ENCODE data around the gene HBZ. TPM values are rescaled to one million over a fixed set of nuclear protein-coding genes. Genes with fewer than 3 reads are reported as not detected.
"Not testable (repeated sequence)": the region's sequence is repeated elsewhere in the genome, so short reads cannot be mapped to it uniquely, and the experiment has no call there.

Gene HBZ
- total RNA-seq, 3 donors from 2014 or later: not detected

- TF ChIP-seq POLR2A (IDR thresholded peaks at IDR 0.05) (no peak), POLR2AphosphoS5 (IDR thresholded peaks at IDR 0.05) (no peak), CTCF (IDR thresholded peaks at IDR 0.05) (no peak)
- H3K9me3 ChIP-seq: no peaks in the 10 kb centered on the region
- no peak for DNase-seq (ENCODE audit: low spot score in 2 of 2)
- intact Hi-C loops (cut with DNase I; ENCODE audit: low total_unique reads): no loop called here
- no peak overlapping the region for H3K4me3 ChIP-seq
- H3K4me1 ChIP-seq: peaks cover 4 to 7% of the 10 kb centered on the region in 2 donors
- no peak overlapping the region for H3K27ac ChIP-seq
- no peaks in the 10 kb centered on the region for H3K36me3 ChIP-seq
- peaks cover 19 to 73% of the 10 kb centered on the region in 2 donors for H3K27me3 ChIP-seq
These were observed 18.3 kb downstream of the HBZ start for GRCh38 chr16:170788-171187.

GRCh38 chr16:172374-172941 is 20.0 kb downstream of the HBZ start, which contains the start of gene HBA2:
Gene HBA2 (plus strand): TSS chr16:172876. CDS start chr16:172913, 37 bp downstream.
- H3K4me3 ChIP-seq; H3K4me1 ChIP-seq; intact Hi-C loops (cut with DNase I; ENCODE audit: low total_unique reads); H3K27ac ChIP-seq; H3K9me3 ChIP-seq; H3K36me3 ChIP-seq; DNase-seq (ENCODE audit: low spot score in 2 of 2): not testable (repeated sequence)
- H3K27me3 ChIP-seq: peaks cover 6 to 60% of the 10 kb centered on the region in 2 donors

- DNase-seq (ENCODE audit: low spot score in 2 of 2); H3K4me1 ChIP-seq; intact Hi-C loops (cut with DNase I; ENCODE audit: low total_unique reads); H3K4me3 ChIP-seq; H3K27ac ChIP-seq; H3K9me3 ChIP-seq; H3K36me3 ChIP-seq: not testable (repeated sequence)
- H3K27me3 ChIP-seq: peaks cover under 1 to 60% of the 10 kb centered on the region in 2 donors
These were observed 20.9 kb downstream of the HBZ start for GRCh38 chr16:173211-173854.

- H3K9me3 ChIP-seq; H3K4me3 ChIP-seq; intact Hi-C loops (cut with DNase I; ENCODE audit: low total_unique reads); H3K4me1 ChIP-seq; H3K36me3 ChIP-seq; H3K27ac ChIP-seq; DNase-seq (ENCODE audit: low spot score in 2 of 2): not testable (repeated sequence)
- peaks cover 0 to 60% of the 10 kb centered on the region in 2 donors for H3K27me3 ChIP-seq
These were observed 21.7 kb downstream of the HBZ start for GRCh38 chr16:173928-174769.

GRCh38 chr16:175011-175949 is 22.8 kb downstream of the HBZ start:
- Histone ChIP-seq H3K4me3 (no peak overlapping the region), H3K36me3 (no peaks in the 10 kb centered on the region), H3K27ac (no peak overlapping the region), H3K9me3 (no peaks in the 10 kb centered on the region), H3K27me3 (peaks cover under 1 to 66% of the 10 kb centered on the region in 2 donors), H3K4me1 (peaks cover 0 to under 1% of the 10 kb centered on the region in 2 donors)
- TF ChIP-seq CTCF (IDR thresholded peaks at IDR 0.05): no peak
- TF ChIP-seq POLR2A (IDR thresholded peaks at IDR 0.05): no peak
- TF ChIP-seq POLR2AphosphoS5 (IDR thresholded peaks at IDR 0.05): no peak
- no peak for DNase-seq (ENCODE audit: low spot score in 2 of 2)
- intact Hi-C loops (cut with DNase I; ENCODE audit: low total_unique reads): no loop called here

- DNase-seq (ENCODE audit: low spot score in 2 of 2); H3K9me3 ChIP-seq; H3K4me1 ChIP-seq; intact Hi-C loops (cut with DNase I; ENCODE audit: low total_unique reads); H3K27ac ChIP-seq; H3K36me3 ChIP-seq: not testable (repeated sequence)
- Histone ChIP-seq H3K27me3 (peaks cover 6 to 66% of the 10 kb centered on the region in 2 donors), H3K4me3 (peak overlapping the region in 1 of 3 donors; percentile 46)
These were observed 23.6 kb downstream of the HBZ start for GRCh38 chr16:176006-176405.

GRCh38 chr16:176477-177382 is 24.3 kb downstream of the HBZ start, which contains the start of gene HBA1:
Gene HBA1 (plus strand): TSS chr16:176680. CDS start chr16:176717, 37 bp downstream.
- H3K4me3 ChIP-seq: peak within 1 kb of the TSS in 1 of 3 donors; percentile 46
- H3K36me3 ChIP-seq; H3K27ac ChIP-seq; intact Hi-C loops (cut with DNase I; ENCODE audit: low total_unique reads); H3K9me3 ChIP-seq; DNase-seq (ENCODE audit: low spot score in 2 of 2): not testable (repeated sequence)
- H3K4me1 ChIP-seq: peaks cover 11% of the 10 kb centered on the region in 2 donors
- H3K27me3 ChIP-seq: peaks cover 6 to 59% of the 10 kb centered on the region in 2 donors

All from breast epithelium (tissue), 4 donors.